GM12878 (cell line): ENCODE measurements around the gene PTS. TPM values are rescaled to one million over a fixed set of nuclear protein-coding genes. Genes with fewer than 3 reads are reported as not detected.

Experiments used
- ATAC-seq: fragments of 200-7000 bp; cut with Tn5 transposase; 3 replicates; pipeline ENCODE4 v1.9.1; 2020; ENCODE audit warnings: mild to moderate bottlenecking, moderate library complexity
- BruUV-seq: library from RNA; stranded (reverse); fragments of 400-500 nt; replicated peaks from 2 replicates; lab custom pipeline; 2021; lab: Mats Ljungman, UMichigan
- CTCF ChIA-PET: fragments of 300-600 bp; sonication (Branson Sonifier 250); formaldehyde crosslinking; extraction: SDS; loops from one replicate; lab custom pipeline; 2021; ENCODE audit warnings: inconsistent platforms; lab: Yijun Ruan, JAX
- POLR2A ChIA-PET: fragments of 350-600 bp; formaldehyde crosslinking; extraction: SDS; loops from one replicate; lab custom pipeline; 2021; ENCODE audit warnings: inconsistent platforms; lab: Charles Lee
- RAD21 ChIA-PET: fragments of 300-600 bp; sonication (Branson Sonifier 250); formaldehyde crosslinking; loops from one replicate; lab custom pipeline; 2023; ENCODE audit warnings: antibody characterized with exemption; ENCODE audit not compliant: unreplicated experiment; lab: Charles Lee
- SMC1A ChIA-PET: fragments of 300-600 bp; sonication (Branson Sonifier 250); formaldehyde crosslinking; loops from one replicate; lab custom pipeline; 2023; ENCODE audit not compliant: unreplicated experiment, uncharacterized antibody; lab: Charles Lee
- DNase-seq: peaks from one replicate; pipeline ENCODE4 v3.0.0-alpha.2; 2011; ENCODE audit warnings: low read depth, low spot score
- FAIRE-seq: peaks from 3 replicates; lab custom pipeline; 2011; peaks lifted over from hg19 to GRCh38; lab: Jason Lieb, UNC
- H2AFZ ChIP-seq: 2 replicates; pipeline ENCODE4 v1.6.0; 2011; ENCODE audit warnings: low read depth, low read length, control low read depth; ENCODE audit not compliant: control insufficient read depth
- H3K27ac ChIP-seq: 2 replicates; pipeline ENCODE4 v1.5.1; 2011; ENCODE audit warnings: control low read depth; ENCODE audit not compliant: control insufficient read depth, insufficient read depth
- H3K27me3 ChIP-seq, 2 experiments: replicated peaks in 1 of 2; 2 replicates each; pipeline versions ENCODE4 v1.6.0 to v1.6.1; 2011; ENCODE audit warnings: low read length in 1 of 2; ENCODE audit not compliant: control insufficient read depth in 2 of 2, insufficient read depth in 2 of 2
- H3K36me3 ChIP-seq, 2 experiments: 2 replicates each; pipeline ENCODE4 v1.5.1; 2011; ENCODE audit warnings: low read length in 1 of 2; ENCODE audit not compliant: control insufficient read depth in 2 of 2, insufficient read depth in 2 of 2
- H3K4me1 ChIP-seq: 2 replicates; pipeline ENCODE4 v1.6.1; 2011; ENCODE audit warnings: mild to moderate bottlenecking, low read length, moderate library complexity, mixed read lengths; ENCODE audit not compliant: control insufficient read depth, insufficient read depth
- H3K4me2 ChIP-seq: 2 replicates; pipeline ENCODE4 v1.6.0; 2011; ENCODE audit warnings: control low read depth; ENCODE audit not compliant: control insufficient read depth, insufficient read depth
- H3K4me3 ChIP-seq: fragments of 200-600 bp; sonication (generic); 2 replicates; pipeline ENCODE4 v1.5.1; 2016
- H3K79me2 ChIP-seq: 2 replicates; pipeline ENCODE4 v1.6.0; 2011; ENCODE audit warnings: low read length; ENCODE audit not compliant: control insufficient read depth, insufficient read depth
- H3K9ac ChIP-seq: 2 replicates; pipeline ENCODE4 v1.8.0; 2011; ENCODE audit warnings: low read length, control low read depth, mixed read lengths; ENCODE audit not compliant: control insufficient read depth, insufficient read depth
- H3K9me3 ChIP-seq: replicated peaks from 3 replicates; pipeline ENCODE4 v1.5.1; 2011; ENCODE audit warnings: mild to moderate bottlenecking, low read length; ENCODE audit not compliant: control insufficient read depth, insufficient read depth
- H4K20me1 ChIP-seq: 2 replicates; pipeline ENCODE4 v1.6.0; 2011; ENCODE audit not compliant: control insufficient read depth, insufficient read depth
- ETV6 ChIP-seq, 2 experiments: fragments of 450-650 bp in 1 of 2; IDR thresholded peaks in 1 of 2; conservative IDR thresholded peaks in 1 of 2; 2 replicates each; pipeline ENCODE4 v1.6.1; 2014; ENCODE audit warnings: antibody characterized with exemption in 1 of 2, borderline replicate concordance in 1 of 2, low read depth in 1 of 2, mild to moderate bottlenecking in 1 of 2, moderate library complexity in 1 of 2
- SPI1 ChIP-seq: IDR thresholded peaks from 2 replicates; pipeline ENCODE4 v1.6.1; 2011; ENCODE audit warnings: low read depth, mild to moderate bottlenecking, low read length, moderate library complexity, borderline replicate concordance; ENCODE audit not compliant: insufficient read depth
- USF2 ChIP-seq: IDR thresholded peaks from 2 replicates; pipeline ENCODE4 v1.6.1; 2011; ENCODE audit warnings: low read depth, low read length, improper control_type of control experiment, borderline replicate concordance
- WGBS: methylation state at CpG from one replicate; pipeline ENCODE4 v1.1.6; 2016; ENCODE audit warnings: low lambda C conversion rate; ENCODE audit not compliant: insufficient replicate concordance, insufficient coverage; ENCODE audit errors: missing lambda C conversion rate; 5-methylcytosine and 5-hydroxymethylcytosine counted together
- in situ Hi-C: fragments of 300-500 bp; cut with MboI; formaldehyde crosslinking; loops from 9 replicates; pipeline ENCODE4 v1.14.3; 2018; ENCODE audit warnings: mixed read lengths
- intact Hi-C: fragments of 100-400 bp; cut with micrococcal nuclease; formaldehyde crosslinking; loops from one replicate; pipeline ENCODE4 v1.14.2; 2022; ENCODE audit not compliant: unreplicated experiment
- polyA plus RNA-seq, 11 experiments: library from polyadenylated mRNA; depleted of rRNA in 4 of 11; unstranded in 6 of 11; stranded (reverse) in 5 of 11; fragments of >200 nt; fragmentation: Nextera tagmentation in 4 of 11; fragmentation: Illumina TruSeq in 1 of 11; extraction: Ambion mirVana in 4 of 11; extraction: Trizol in 1 of 11; gene quantifications; 1 replicate in 1 of 11; 2 replicates in 10 of 11; pipeline versions ENCODE4 v1.2.1 to v1.2.3, GENCODE V29; 2011 to 2016; ENCODE audit warnings: inconsistent platforms in 2 of 11, missing spikeins in 2 of 11, low read depth in 1 of 11
- total RNA-seq, 4 experiments: library from RNA; depleted of rRNA in 3 of 4; stranded (reverse); fragments of >200 nt in 3 of 4; fragmentation: Illumina TruSeq in 1 of 4; extraction: Trizol in 1 of 4; gene quantifications; 2 replicates each; pipeline versions ENCODE4 v1.2.1 to v1.2.3, GENCODE V29; 2013 to 2021

PTS gene
- total and polyA plus RNA-seq, 10 of the 15 experiments (the other 5 are each of a cell fraction or from before 2014, with no cell fraction given) = 11.7 to 47.6 (median 15.5) TPM

DNA sequence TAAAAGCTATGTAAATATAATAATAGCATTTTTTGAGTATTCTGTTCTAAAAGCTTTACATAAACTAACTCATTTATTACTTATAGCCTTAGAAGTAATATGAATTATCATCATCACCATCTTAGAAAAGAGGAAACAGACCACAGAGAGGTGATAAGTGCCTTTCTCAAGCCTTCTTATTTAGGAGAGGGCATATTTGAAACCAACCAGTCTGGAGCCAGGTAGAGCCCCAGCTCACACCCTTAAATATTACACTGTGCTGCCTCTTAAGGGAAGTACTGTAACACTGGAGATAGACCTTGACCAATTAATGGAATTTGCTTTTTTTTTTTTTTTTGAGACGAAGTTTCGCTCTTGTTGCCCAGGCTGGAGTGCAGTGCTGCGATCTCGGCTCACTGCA lies 48.6 kb upstream of the PTS start (continued):
- TF ChIP-seq USF2 = no peak

- ATAC-seq (peak; percentile 37; the same call in 2 of the 3 replicates), FAIRE-seq (no peak), DNase-seq (no peak)
- Histone ChIP-seq H3K9me3 (no peaks in the 10 kb centered on the region), H3K4me3 (no peak overlapping the region), H3K4me2 (no peak overlapping the region), H3K27ac (no peak overlapping the region), H3K9ac (no peak overlapping the region), H2AFZ (no peak overlapping the region), H3K36me3 (no peaks in the 10 kb centered on the region), H3K4me1 (peaks cover 8% of the 10 kb centered on the region), H3K79me2 (no peaks in the 10 kb centered on the region), H4K20me1 (no peaks in the 10 kb centered on the region), H3K27me3 (no peaks in the 10 kb centered on the region)
- in situ Hi-C loops = no loop called here
- WGBS = 100% methylated on average over 1 of the region's 1 CpG
- BruUV-seq = no TSS peak
- TF ChIP-seq SPI1 (peak; percentile 51; the same call in 1 of the 2 replicates), ETV6 (conservative IDR thresholded peaks at IDR 0.05 in 1 of 2, IDR thresholded peaks at IDR 0.05 in 1 of 2; ENCODE audit: borderline replicate concordance in 1 of 2, low read depth in 1 of 2) (no peak)
- ChIA-PET SMC1A (interaction anchor here (1.3 to 1.5 kb wide), 2 partner anchors 58 to 247 kb away, joined by 3 read pairs; no protein-coding TSS in a partner anchor), CTCF (interaction anchor here (1.1 to 3.2 kb wide), 2 partner anchors 65 to 102 kb away, joined by 3 to 24 read pairs; no protein-coding TSS in a partner anchor), POLR2A (no interaction called here), RAD21 (no interaction called here)
- intact Hi-C loops = loop anchor here (5.0 to 10.0 kb wide), 3 partner anchors 66 to 244 kb away; partner anchors contain the start of gene DIXDC1
Observed at GRCh38 chr11:112178428-112178827, 47.8 kb upstream of the PTS start.
